Measurements from ENCODE around the gene SLC12A7.

The SLC12A7 gene

DNA sequence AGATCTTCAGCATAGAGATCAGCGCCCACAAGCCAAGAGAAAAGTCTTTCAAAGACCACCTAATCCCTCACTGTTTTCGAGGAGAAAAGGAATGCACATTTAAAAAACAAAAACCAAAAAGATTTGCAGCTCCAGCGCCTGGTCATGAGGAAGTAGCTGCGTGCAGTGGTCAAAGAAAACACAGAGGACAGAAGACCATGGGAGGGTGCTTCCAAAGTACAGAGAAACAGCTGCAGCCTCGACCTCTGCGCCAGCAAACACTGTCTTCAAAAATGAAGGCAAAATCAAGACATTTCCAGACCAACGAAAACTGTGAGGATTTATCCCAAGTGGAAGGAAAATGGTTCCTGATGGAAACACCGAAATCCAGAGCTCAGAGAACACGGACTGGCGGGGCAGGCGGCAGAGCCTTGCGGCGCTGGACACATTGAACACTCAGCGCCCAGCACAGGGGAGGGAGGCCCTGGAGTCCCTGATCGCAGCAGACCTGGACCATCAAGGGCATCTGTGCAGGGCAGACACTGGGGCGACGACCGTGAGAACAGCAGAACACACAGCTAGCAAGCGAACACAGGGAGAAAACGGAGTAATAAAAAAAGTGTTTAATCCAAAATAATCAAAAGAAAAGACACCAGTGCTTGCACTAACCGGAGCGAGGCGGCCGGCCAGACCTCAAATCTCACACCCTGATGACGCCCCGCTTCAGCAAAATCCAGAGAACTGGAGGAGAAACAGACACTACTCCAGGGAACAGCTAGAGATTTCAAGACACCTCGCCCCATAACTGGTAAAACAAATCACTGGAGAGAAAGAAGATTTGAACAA is 12.6 kb upstream of the SLC12A7 start:
- no peak for DNase-seq

DNA sequence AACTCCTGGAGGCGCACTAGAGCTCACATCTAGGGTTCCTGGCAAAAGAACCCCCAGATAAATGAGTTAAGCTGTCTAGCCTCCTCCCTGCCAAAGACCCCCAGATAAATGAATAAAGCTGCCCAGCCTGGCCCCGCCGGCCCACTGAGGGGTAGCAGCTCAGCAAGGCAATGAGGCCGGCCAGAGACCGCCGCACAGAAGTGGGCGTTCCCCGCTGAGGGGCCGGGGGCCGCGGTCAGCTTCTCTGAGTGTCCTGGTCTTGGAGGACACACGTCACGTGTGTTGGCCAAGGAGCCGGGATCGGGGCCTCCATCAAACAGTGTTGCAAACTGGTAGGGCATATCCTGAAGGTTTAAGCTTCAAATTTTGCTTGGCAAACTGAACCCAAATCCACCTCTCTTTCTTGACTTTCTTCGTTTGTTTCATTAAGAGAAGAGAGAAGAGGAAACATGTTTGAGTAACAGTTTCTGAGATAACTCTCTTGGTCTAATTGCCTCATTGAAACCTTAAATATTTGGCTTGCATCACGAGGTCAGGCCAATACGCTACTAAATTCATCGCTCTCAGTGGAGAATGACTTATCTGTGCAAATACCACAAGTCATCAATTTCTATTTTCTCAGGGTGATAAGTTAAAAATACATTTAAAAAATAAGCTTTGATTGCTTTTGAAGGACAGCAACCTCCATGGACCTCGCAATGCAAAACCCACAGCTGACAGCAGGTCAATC is 11.7 kb upstream of the SLC12A7 start:
- DNase-seq = peak; percentile 60

DNA sequence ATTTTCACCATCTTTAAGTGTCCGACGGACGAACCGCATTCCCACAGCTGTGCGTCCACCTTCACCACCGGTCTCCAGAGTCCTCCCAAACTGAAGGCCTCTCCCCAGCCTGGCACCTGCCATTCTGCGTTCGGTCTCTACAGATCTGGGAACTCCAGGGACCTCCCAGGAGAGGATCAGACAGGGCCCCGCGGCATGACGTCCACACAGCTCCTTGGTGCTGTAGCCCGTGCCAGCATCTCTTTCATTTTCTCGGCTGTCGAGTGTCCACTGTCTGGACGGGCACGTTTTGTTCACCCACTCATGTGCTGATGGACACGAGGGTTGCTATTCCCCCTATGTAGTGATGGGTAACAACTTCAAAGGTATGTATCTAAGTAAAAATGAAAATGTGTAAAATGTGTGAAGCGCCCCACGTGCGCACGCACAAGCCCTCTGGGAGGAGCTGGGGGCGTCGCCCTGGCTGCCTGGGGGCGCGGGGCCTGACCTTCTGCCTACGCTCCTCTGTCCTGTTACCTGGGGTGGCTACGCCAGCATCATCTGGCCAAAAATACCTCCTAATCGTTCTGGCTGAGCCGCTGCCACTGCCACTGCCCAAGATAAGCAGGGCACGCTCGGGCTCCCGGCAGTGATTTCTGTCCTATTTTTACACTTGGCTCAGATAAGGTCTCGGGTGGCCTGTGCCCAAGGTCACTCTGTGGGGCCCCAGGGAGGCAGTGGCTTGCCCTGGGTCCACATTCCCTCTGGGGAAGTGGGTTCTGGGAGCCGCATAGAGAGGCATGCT is 10.8 kb upstream of the SLC12A7 start:
- DNase-seq = no peak

DNA sequence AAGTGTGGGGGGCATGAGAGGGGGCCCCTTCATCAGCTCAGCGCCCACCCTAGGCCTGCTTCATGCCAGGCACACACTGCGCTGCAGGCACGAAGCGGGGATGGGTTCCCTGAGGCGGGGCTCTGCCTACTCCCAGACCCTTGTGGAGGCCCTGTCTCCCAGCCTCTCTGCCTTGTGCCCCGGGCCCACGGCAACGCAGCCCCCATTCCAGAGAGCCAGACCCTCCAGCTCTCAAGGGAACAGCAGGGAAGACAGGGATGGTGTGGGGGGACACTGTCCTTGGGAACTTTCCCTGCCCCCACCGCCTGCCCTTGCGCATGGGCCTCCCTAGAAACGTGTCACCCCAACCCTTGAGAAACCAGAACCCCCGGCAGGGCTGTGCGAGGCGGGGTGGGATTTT is 10.0 kb upstream of the SLC12A7 start:
- no peak for DNase-seq

DNA sequence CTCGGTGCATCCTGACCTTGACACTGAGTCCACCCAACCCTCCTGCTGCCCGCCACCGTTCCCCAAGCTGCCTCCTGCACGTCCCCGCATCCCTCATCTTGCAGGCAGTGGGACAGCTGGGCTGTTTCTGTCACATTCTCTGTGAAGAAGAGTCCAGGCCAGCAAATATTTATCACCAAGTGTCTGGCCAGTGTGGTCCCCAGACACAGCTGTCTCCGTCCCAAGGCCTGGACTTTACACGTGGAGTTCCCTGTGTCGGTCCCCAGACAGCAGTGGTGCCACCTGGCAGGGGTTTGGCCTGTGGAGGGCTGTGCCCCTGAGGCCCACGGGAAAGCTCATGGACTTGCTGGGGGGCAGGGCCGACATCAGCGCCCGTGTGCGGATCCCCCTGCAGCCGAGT is 9.2 kb upstream of the SLC12A7 start:
- DNase-seq = no peak

DNA sequence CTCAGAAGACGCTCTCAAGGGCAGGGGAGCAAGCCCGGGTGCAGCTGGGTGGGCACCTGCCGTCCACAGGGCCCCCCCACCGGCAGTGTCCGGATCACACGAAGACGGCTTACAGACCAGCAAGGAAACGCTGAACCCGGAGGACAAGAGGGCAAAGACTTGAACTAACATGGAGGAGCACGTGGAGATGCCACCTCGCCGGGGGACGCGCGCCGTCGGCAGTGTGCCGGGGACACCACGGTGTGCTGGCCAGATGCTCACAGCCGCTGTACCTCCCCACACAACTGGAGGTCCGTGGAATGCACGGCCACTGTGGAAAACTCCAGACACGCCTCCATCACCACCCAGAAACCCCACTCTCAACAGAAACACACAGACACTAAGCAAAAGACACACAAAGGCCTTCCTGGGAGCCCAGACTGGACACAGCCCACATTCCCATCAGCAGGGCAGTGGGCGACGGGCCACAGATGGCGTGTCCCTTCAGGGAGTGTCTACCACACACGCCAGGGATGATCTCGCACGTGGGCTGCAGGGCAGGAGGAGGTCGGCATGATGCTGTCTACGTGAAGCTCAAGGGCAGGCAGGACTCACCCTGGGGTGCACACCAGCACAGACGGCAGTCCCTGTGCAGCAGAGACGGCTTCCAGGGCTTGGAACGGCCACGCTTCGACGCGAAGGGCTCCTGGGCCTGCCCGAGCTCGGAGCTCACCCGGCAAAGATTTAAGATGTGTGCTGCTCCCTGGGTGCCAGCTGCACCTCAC is 8.6 kb upstream of the SLC12A7 start:
- DNase-seq = no peak

DNA sequence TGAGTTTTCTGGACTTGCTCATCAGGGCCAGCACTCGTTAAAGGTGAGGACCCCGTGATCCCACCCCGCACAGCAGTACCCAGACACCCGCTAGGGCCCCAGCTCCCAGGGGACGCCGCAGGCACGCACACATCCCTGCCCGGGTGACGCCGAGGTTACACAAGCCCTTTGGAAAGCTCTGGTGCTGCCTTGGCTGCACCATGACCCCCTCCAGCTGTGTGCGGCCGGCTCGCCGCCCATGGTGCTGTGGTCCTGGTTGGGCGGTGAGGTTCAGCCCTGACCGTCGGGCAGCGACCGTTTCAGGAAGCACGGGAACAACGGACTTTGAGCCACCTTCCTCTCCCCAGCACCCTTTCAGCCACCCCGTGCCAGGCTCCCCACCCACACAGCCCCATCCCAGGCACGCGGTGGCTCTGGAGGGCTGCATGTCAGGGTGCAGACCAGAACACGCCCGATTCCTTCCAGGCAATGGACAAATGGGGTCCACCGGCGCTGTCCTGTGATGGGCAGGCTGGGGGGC is 7.5 kb upstream of the SLC12A7 start:
- DNase-seq = no peak

DNA sequence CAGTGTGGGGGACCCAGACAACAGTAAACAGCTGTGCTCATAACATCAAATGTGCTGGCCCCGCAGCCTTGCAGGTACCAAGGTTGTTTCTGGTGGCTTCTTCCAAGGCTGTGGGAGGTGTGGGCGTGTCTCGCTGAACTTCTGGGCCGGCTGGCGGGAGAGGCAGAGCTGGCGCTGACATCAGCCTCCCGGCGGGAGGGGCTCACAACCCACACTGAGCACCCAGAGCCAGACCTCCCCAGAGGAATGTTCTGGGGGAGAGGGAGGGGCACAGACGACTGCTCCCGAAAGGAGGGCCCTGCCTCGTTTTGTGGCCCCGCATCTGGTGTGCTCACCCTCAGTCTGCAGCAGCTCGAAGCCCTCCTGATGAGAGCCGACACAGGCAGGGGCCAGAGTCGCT is 6.9 kb upstream of the SLC12A7 start:
- DNase-seq = no peak

DNA sequence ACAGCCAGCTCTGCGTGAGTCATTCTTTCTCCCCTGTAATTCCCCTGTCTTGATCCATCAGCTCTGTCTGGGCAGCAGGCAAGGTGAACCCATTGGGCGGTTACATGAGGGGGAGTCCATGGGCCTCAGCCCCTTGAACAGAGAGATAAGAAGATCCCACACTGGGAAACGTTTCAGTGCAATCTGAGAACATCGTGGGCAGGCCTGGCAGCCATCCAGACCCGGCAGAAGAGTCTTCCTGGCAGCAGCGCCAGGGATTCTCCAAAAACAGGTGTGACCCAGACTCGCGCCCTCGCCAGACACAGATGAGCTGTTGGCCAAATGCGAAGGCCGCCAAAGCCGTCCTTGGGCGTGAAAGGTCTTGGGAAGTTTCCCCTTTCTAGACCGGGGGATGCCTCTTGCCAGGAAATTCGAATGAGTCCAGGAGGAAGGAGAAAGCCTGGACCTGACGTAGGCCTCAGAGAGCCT is 6.4 kb upstream of the SLC12A7 start:
- no peak for DNase-seq

DNA sequence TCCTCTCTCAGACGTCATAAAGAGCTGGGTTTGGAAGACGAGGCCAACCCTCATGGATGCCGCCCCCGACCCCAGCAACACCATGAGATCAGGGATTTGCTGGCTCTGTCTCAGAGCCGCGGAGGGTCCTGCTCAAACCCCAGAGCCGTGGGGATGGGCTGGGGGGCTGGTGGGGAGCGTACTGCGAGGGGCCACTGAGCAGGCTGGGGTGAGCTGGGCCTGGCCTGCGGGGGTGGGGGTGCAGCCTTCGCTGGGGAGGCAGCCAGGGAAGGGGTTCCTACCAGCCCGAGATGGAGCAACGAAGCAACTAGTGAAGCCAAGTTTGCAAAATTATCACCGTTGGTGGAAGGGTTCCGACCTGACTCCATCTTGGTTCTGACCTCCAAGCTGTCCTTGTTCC is 5.1 kb upstream of the SLC12A7 start:
- no peak for DNase-seq

DNA sequence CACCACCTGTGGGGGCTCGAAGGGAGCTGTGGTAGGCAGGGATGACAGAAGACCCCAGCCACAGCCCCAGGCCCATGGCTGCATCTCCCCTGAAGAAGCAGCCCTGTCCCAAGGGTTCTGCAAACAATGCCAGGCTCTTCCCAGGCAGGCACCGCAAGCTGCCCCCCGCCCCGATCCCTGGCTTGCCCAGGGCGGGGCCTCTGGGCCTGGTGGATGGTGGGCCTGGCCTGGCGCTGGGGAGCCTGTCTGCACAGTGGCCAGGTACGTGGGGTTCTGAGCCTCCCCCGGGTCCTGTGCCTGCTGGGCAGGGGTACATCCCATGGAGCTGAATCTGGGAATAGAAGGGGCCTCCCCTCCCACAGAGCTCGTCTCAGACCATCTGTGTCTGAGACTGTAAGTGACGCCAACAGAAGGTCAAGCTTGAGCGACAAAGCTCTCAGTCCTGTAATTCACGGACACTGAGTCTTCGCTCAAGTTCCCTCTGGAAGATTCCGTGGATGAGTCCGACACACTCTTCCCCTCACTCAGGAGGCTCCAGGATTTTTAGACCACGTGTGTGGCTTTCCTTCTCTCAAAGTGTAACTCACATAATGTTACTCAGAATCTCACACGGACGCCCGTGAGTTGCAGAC is 4.4 kb upstream of the SLC12A7 start:
- DNase-seq = no peak

DNA sequence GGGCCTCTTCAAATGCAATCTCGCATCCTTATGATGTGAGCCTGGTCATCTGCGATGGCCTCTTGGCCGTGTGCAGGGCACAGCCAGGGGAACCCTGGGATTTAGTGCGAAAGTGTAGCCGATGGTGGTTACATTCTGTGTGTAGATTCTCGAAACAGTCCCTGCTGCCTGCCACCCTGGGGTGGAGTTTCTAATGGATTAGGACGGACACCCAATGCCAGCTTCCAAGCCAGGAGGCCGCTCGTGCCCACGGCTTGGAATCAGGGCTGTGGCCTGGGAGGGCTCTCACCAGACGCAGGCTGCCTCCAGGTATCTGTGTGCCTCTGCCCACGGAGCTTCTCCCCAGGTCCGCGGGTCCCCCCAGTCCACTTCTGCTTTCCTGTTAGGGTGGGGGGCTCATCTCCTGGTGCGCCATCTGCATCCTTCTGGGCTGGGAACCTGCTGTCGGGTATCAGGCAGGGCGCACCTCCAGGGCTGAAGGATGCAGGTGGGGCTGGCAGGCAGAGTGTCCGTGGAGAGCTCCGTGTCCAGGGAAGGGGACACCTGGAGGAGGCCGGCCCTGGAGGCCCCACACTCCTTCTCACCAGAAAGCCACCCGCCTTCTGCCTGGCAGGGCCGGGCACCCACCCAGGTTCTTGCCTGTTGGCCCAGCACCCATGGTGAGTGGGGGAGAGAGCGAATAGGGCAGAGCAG is 3.4 kb upstream of the SLC12A7 start:
- no peak for DNase-seq

DNA sequence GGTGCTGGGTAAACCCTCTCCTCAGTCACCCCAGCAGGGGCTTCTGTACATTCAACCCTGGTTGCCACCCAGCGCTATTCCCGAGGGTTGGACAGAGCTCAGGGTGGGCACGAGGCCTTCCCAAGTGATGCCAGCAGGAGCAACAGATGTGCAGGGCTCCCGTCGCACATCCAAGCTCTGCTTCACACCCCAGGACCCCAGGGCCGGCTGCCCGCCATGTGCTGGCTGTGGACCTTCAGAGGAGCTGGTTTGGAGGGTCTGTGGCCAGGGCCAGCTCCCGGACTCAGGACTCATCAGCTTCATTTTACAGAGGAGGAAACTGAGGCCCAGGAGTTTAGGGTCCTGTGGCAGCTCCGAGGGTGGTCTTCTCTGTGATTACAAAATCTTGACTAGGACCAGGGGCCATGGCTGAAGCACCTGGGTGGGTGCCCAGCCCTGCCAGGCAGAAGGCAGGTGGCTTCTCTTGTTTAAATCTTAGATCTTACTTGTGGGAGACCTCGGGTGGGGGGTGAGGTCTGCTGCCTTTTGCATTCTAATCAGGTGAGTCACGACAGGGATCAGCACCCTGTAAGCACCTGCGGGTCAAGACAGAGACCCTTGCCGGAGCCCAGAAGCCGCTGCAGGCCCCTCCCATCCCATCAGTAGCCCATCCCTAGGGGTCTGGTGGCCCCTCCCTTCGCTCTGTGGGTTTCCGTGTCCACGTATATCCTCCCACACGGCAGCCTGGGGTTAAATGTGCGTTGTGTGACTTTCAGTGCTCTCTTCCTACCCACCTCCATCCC is 2.1 kb upstream of the SLC12A7 start:
- no peak for DNase-seq

DNA sequence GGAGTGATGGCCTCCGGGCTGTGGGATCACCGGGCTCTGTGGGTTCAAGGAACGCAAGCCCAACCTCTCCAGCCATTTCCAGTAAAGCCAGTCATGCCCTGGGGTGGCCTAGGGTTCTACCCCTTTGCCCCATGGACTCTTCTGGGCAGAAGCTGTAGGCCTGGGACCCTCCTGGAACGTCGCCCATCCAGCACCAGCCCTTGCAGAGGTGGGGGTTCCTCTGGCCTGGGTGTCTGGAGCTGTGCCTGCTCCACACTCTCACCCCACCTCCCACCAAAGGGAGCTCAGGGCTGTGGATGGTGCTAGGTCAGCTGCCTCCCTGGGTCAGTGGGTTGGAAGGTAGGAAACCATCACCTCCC is 1.4 kb upstream of the SLC12A7 start:
- no peak for DNase-seq

DNA sequence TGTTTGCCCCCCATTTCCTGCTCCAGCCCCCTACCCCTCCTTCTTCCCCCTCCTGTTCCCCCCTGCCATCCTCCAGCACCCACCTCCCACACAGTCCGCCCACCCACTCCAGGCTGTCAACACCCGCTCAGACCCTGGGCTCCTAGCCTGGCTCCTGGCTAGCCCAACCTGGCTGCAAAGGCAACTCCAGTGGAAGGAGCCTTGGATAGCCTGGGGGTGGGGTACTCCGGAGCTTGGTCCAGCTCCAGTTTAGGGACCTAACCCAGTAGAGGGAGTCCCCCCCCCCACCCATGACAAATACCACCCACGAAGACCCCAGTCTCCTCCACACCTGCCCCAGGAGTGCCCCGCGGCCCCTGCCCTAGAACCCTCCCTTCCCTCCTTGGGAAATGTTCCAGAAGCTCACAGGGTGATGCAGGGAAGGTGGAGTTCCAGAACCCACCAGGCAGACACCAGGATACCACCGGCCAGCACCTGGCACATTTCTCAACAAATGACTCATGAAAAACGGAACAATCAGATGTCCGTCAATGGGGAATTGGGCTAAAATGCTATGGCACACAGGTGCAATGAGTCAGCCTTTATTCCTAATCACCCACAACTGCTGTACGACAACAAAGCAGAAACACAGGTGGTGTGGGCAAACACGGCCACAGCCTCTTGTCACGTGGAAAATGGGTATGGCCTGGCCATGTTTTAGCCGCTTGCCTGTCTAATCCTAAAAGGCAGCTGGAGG is 901 bp upstream of the SLC12A7 start:
- DNase-seq = peak; percentile 72

DNA sequence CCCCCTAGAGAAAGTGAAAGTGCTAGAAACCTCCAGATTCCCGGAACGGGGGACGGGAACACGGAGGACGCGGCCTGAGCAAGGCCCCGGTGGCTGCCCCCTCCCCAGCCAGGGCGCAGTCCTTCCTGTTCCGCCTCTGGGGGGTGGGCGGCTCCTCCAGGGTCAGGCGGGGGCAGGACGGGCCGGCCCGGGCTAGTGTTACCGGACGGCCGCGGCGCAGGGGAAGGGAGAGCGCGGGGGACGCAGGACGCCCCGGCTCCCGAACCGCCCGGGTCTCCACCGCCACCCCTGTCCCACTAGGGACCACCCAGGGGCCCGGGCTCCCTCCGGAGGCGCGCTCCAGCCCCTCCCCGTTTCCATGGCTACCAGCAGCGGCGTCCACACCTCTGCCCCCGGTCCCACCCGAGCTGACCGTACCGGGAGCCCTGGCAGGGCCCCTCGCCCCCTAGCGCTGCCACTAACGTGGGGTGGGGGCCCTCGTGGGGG is 579 bp downstream of the SLC12A7 start:
- no peak for DNase-seq

DNA sequence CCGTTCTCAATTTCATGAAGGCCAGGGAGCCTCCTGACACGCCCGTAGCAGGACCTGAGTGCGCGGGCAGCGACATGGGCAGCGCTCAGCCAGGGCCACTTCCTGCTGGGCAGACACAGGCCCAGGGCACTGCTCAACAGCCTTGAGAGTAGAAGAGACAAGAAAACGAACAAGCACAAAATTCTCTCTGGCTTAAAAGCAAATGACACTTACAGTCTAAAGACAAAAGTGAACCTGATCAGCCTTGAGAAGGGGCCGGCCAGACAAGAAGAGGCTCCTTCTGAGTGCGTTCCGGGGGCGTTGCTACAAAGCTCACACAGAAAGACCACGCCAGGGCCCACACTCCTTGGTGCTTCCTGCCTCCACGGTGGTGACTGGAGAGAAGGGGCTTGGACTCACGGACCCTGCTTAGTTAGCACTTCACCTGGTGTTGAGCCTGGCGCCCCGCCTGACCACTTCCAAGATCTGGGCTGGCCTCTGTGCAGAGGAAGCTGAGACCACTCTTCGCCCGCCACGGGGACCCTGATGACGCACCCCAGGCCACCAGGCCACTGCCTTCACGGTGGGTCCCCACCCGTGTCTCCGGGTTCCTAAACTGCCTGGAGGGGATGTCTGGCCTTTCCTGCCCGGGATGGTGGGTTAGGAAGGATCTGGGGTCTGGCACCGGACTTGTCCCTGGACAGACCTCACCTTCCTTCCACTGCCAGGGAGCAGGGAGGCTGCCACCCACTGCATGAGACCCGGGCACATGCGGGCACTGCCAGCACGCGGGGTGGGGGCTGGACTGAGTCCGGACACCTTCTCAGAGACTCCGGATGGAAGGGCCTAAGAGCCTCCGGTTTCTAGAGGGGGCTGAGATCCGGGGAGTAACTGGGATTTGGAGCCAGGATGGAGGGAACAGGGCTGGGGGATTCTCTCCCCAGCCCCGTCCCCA is 1.3 kb downstream of the SLC12A7 start:
- no peak for DNase-seq

DNA sequence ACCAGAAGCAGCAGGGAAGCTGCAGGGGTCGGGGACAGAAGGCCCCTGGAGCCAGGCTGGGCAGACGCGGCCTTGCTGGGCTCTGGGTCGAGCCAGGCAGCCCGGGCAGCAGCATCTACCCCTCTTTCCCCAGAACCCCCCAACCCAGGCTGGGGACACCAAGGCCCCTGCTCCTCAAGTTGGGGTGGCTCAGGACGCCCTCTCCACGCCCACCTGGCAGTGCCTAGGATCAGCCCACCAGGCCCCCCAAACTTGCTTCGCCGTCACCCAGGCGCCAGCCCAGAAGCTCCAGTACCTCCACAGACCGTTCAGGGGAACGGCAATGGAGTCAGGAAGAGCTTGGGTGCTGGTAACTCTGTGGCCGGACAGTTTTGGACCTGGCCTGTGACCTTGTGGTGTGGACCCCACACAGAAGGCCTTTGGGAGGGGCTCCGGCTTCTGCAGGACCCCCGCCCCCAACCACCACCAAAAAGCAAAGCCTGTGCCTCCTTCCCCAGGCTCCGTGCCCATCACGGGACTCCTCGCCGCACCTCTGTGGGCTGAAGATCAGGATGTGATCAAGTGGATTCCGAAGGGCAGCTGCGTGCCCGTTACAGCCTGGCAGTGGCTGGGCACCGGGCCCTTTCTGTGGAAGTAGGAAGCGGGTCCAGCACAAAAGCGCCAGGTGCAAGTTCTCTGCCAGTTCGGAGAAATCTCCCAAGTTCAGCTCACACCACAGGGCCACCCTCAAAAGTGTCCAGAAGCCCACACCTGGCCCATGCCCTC is 2.1 kb downstream of the SLC12A7 start:
- DNase-seq = no peak
